Urothelium cell line (cell line): ENCODE results near the gene TECPR1.

Source experiments
- DNase-seq: peaks from one replicate; pipeline ENCODE4 v3.0.0; 2011; ENCODE audit warnings: low spot score, mixed read lengths
- FAIRE-seq: peaks from 2 replicates; lab custom pipeline; 2011; peaks lifted over from hg19 to GRCh38; lab: Jason Lieb, UNC

The TECPR1 gene

DNA sequence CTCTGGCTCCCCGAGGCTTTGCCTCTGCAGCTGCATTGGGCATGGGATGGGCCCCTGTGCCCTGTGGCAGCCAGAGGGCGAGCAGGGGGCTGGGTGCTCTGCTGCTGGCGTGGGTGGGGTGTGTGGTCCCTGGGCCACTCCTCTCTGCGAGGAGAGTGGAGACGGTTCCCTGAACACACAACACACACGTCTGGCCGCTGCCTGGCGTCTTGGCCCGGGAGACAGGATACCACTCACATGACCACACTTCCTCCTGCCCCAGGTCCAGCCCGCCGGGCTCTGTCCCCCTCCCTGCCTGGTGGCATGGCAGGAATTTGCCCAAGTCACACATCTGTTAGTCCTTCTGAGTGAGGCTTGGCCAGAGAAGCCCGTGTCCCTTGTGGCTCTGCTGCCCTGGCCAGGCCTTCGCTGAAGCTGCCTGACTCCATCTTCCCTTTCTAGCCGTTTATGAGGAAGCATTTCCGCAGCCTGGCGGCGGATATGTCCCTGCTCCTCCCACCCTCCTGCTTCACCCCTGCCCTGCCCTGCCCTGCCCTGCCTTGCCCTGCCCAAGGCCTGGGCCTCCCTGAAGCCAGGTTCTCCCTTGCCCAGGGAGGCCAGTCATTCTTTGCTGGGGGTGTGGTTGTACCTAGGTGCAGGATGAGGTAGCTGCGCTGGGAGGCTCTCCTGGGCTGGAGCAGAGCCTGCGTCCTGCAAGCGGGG is 32.5 kb upstream of the TECPR1 start:
- DNase-seq = peak; percentile 85
- FAIRE-seq = peak; percentile 98

GRCh38 chr7:98283887-98284222 is 31.8 kb upstream of the TECPR1 start:
- FAIRE-seq (no peak), DNase-seq (no peak)

- FAIRE-seq (peak; percentile 67), DNase-seq (no peak)
Observed at GRCh38 chr7:98283127-98283886, 31.3 kb upstream of the TECPR1 start.

DNA sequence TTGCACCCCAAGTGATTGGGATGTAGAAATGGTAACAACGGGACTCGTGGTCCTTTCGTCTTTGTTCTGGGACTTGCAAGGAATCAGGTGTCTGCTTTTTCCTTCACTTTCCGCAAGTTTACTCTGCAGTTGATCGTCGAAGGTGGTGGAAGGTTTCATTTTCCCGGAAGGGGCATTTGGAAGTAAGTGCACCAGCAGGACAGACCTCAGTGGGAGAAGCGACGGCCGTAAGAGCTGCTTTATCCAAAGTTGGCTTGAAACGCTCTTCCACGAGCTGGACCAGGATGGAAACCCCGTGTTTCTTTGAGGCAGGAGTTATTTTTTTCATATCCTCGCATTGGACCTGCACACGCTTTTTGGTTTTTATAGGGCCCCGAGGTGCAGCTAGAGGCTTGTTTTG is 30.7 kb upstream of the TECPR1 start:
- DNase-seq (no peak), FAIRE-seq (no peak)

- FAIRE-seq (peak; percentile 23), DNase-seq (no peak)
Observed at GRCh38 chr7:98281757-98282606, 29.9 kb upstream of the TECPR1 start.

- peak; percentile 30 for FAIRE-seq
- peak; percentile 99 for DNase-seq
Observed at GRCh38 chr7:98280791-98281756, 29.0 kb upstream of the TECPR1 start, which contains the start of gene BRI3. TSS of gene BRI3 (plus strand) at chr7:98281686. CDS start at chr7:98281796, 110 bp downstream.

DNA sequence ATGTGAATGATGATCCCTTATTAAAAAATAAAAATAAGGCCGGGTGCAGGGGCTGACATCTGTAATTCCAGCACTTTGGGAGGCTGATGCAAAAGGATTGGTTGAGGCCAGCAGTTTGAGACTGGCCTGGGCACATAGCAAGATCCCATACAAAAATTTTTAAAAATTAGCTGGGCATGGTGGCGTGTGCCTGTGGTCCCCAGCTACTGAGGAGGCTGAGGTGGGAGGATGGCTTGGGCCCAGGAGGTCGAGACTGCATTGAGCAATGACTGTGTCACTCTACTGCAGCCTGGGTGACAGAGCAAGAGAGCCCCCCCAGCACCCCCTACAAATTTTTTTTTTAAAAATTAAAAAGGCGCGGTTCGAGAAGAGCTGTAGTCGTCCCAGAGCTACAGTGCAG is 28.3 kb upstream of the TECPR1 start:
- FAIRE-seq (no peak), DNase-seq (no peak)

DNA sequence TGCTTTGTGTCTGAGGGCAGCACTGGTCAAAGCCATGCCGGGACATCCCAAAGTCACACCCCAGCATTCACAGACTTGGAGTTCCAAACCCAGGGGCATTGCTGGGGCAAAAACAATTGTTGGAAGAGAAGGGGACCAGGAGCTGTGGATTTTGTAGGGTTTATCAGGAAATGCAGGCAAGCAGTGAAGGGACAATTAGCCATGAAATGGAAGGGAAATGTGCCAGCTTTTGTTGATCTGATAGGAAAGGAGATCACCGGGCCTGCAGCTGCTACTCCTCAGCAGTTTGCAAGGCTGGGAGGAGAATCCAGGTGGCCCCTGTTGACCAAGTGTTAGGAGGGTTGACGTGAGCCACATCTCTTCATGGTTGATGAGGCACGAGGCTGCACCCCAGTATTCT is 26.9 kb upstream of the TECPR1 start:
- FAIRE-seq (peak; percentile 56), DNase-seq (no peak)

GRCh38 chr7:98278408-98278807 is 26.4 kb upstream of the TECPR1 start:
- DNase-seq (no peak), FAIRE-seq (peak; percentile 20)

- no peak for DNase-seq
Observed at GRCh38 chr7:98276241-98276761, 24.3 kb upstream of the TECPR1 start.

DNA sequence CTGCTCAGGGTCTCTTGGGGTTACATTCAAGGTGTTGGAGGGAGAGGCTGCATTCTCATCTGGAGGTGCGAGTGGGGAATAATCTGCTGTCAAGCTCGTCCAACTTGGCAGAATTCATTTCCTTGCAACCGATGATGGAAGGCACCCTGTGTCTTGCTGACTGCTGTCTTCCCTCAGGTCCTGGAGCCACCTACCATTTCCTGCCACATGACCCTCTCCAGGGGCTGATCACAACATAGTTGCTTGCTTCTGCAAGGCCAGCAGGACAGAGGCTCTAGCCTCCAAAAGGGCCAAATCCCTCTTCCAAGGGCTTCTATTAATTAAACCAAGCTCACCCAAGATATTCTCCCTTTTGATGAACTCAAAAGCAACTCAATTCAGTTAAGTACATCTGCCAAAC is 15.3 kb upstream of the TECPR1 start:
- no peak for FAIRE-seq
- DNase-seq = no peak

More at GRCh38 chr7:98276241-98276761, 24.3 kb upstream of the TECPR1 start:
- no peak for FAIRE-seq

DNA sequence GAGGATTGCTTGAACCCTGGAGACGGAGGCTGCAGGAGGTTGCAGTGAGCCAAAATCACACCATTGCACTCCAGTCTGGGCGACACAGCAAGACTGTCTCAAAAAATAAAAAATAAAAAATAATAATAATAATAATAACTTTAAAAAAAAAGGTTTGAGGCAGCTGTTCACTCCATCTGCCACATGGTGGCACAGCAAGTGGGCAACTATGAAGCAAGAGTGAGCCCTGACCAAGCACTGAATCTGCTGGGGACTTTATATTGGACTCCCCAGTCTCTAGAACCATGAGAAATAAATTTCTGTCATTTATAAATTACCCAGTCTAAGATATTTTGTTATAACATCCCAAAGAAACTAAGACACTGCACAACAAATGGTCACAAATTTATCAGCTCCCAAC is 14.8 kb upstream of the TECPR1 start:
- no peak for DNase-seq
- FAIRE-seq = no peak

DNA sequence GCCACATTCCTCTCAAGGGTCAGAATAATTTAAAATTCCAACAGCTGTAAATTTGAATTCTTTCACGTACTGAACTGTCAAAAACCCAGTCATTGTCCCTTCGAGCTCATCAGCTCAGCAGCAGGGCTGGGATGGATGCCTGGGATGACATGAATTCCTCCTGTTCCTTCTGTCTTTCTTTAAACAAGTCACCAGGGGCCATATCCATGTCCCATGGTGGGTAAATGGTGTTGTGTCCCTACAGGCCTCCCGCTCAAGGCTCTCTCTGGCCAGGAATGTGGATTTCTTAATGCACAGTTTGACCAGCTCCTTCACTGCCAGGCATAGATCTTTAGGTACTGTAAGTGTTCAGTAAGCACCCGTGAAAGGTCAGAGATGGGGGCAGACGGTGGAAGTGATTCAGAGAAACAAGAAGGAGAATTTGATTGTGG is 13.8 kb upstream of the TECPR1 start:
- DNase-seq (peak; percentile 71), FAIRE-seq (no peak)

GRCh38 chr7:98257701-98258100 is 5.7 kb upstream of the TECPR1 start:
- no peak for FAIRE-seq
- no peak for DNase-seq

- FAIRE-seq (no peak), DNase-seq (no peak)
Observed at GRCh38 chr7:98256431-98256830, 4.4 kb upstream of the TECPR1 start.

- no peak for FAIRE-seq
- DNase-seq = no peak
Observed at GRCh38 chr7:98254951-98255610, 3.0 kb upstream of the TECPR1 start.

DNA sequence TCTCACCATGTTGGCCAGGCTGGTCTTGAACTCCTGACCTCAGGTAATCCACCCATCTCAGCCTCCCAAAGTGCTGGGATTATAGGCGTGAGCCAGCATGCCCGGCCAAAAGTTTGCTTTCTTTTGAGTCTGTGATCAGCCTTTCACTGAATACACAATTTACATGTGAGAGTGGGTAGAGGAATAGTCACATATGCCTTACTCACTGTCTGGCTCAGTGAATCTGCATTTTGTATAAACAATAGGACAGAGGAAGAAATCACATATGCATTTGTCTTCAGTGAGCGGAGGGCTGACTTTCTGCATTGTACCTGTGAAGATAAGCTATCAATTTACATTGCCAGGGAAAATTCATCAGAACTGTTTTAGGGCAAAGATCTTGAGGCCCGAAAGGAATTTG is 2.5 kb upstream of the TECPR1 start:
- DNase-seq (no peak), FAIRE-seq (no peak)

- peak; percentile 13 for FAIRE-seq
- DNase-seq = no peak
Observed at GRCh38 chr7:98252425-98253054, 508 bp upstream of the TECPR1 start.

- FAIRE-seq (no peak), DNase-seq (no peak)
Observed at GRCh38 chr7:98251231-98251600, 816 bp downstream of the TECPR1 start.
